PC-3 (cell line): ENCODE data around the gene AGAP1.

Experiments used
- CTCF ChIP-seq: fragments of 300-600 bp; sonication (generic); conservative IDR thresholded peaks from 2 replicates; pipeline ENCODE4 v1.5.1; 2017; ENCODE audit warnings: antibody characterized with exemption, low read depth, mild to moderate bottlenecking, low read length
- EZH2 ChIP-seq: fragments of 300-600 bp; sonication (generic); IDR thresholded peaks from one replicate; pipeline ENCODE4 v1.6.1; 2017; ENCODE audit warnings: antibody characterized with exemption, mild to moderate bottlenecking, low read length; ENCODE audit not compliant: unreplicated experiment
- EZH2phosphoT487 ChIP-seq: fragments of 300-600 bp; sonication (generic); IDR thresholded peaks from 2 replicates; pipeline ENCODE4 v1.6.1; 2018; ENCODE audit warnings: mild to moderate bottlenecking, antibody characterized with exemption, low read length, borderline replicate concordance

GRCh38 chr2:236146436-236146835 lies 652.6 kb downstream of the AGAP1 start:
- TF ChIP-seq CTCF (no peak), EZH2 (no peak), EZH2phosphoT487 (no peak)
